H9 (cell line): ENCODE data around the gene B9D2. TPM values are rescaled to one million over a fixed set of nuclear protein-coding genes. Genes with fewer than 3 reads are reported as not detected.

Source experiments
- DNase-seq: peaks from one replicate; pipeline ENCODE4 v3.0.0-alpha.2; 2017
- H2AFZ ChIP-seq: one replicate; pipeline ENCODE4 v1.6.1; 2013; ENCODE audit warnings: mild to moderate bottlenecking, low read length, control low read depth, moderate library complexity
- H2AK5ac ChIP-seq: 2 replicates; pipeline ENCODE4 v1.6.1; 2013; ENCODE audit warnings: low read length, control low read depth, mixed read lengths; ENCODE audit not compliant: insufficient read length
- H2BK120ac ChIP-seq: one replicate; pipeline ENCODE4 v1.6.1; 2013; ENCODE audit warnings: low read depth, mild to moderate bottlenecking, low read length, control low read depth, inconsistent platforms; ENCODE audit not compliant: poor library complexity, severe bottlenecking
- H2BK12ac ChIP-seq: 2 replicates; pipeline ENCODE4 v1.6.1; 2013; ENCODE audit warnings: low read length, control low read depth, mixed read lengths, low read depth; ENCODE audit not compliant: insufficient read length
- H2BK15ac ChIP-seq: 2 replicates; pipeline ENCODE4 v1.6.1; 2013; ENCODE audit warnings: low read depth, low read length, control low read depth
- H2BK20ac ChIP-seq: one replicate; pipeline ENCODE4 v1.6.1; 2013; ENCODE audit warnings: low read depth, mild to moderate bottlenecking, low read length, control low read depth, inconsistent platforms; ENCODE audit not compliant: poor library complexity, severe bottlenecking
- H2BK5ac ChIP-seq: 2 replicates; pipeline ENCODE4 v1.6.1; 2013; ENCODE audit warnings: low read length, control low read depth, mixed read lengths; ENCODE audit not compliant: insufficient read length
- H3K14ac ChIP-seq: 2 replicates; pipeline ENCODE4 v1.6.1; 2013; ENCODE audit warnings: low read length, control low read depth; ENCODE audit not compliant: insufficient read depth
- H3K18ac ChIP-seq: 2 replicates; pipeline ENCODE4 v1.6.1; 2013; ENCODE audit warnings: low read depth, mild to moderate bottlenecking, mixed read lengths, low read length, control low read depth; ENCODE audit not compliant: insufficient read length
- H3K23ac ChIP-seq: 2 replicates; pipeline ENCODE4 v1.6.1; 2013; ENCODE audit warnings: low read length, control low read depth, mixed read lengths, low read depth; ENCODE audit not compliant: insufficient read length
- H3K23me2 ChIP-seq: 2 replicates; pipeline ENCODE4 v1.6.1; 2013; ENCODE audit warnings: low read depth, mild to moderate bottlenecking, mixed read lengths, low read length, control low read depth; ENCODE audit not compliant: insufficient read length, poor library complexity, severe bottlenecking
- H3K27ac ChIP-seq: 2 replicates; pipeline ENCODE4 v1.5.1; 2013; ENCODE audit warnings: low read length, control low read depth, mixed read lengths, low read depth; ENCODE audit not compliant: insufficient read length
- H3K27me3 ChIP-seq: 2 replicates; pipeline ENCODE4 v1.6.1; 2013; ENCODE audit warnings: low read length, control low read depth, inconsistent platforms; ENCODE audit not compliant: insufficient read depth
- H3K4ac ChIP-seq: 2 replicates; pipeline ENCODE4 v1.6.1; 2013; ENCODE audit warnings: low read depth, mild to moderate bottlenecking, control low read depth, inconsistent platforms, low read length, moderate library complexity
- H3K4me1 ChIP-seq: 2 replicates; pipeline ENCODE4 v1.6.1; 2013; ENCODE audit warnings: low read length, control low read depth, inconsistent platforms; ENCODE audit not compliant: insufficient read depth
- H3K4me2 ChIP-seq: 2 replicates; pipeline ENCODE4 v1.6.1; 2013; ENCODE audit warnings: low read length, control low read depth, mixed read lengths; ENCODE audit not compliant: insufficient read length, insufficient read depth
- H3K56ac ChIP-seq: 2 replicates; pipeline ENCODE4 v1.6.1; 2013; ENCODE audit warnings: low read depth, mild to moderate bottlenecking, mixed read lengths, low read length, control low read depth; ENCODE audit not compliant: insufficient read length
- H3K79me1 ChIP-seq: 2 replicates; pipeline ENCODE4 v1.6.1; 2013; ENCODE audit warnings: low read depth, mild to moderate bottlenecking, moderate library complexity, low read length, control low read depth, inconsistent platforms; ENCODE audit not compliant: insufficient read depth, poor library complexity, severe bottlenecking
- H3K79me2 ChIP-seq: 2 replicates; pipeline ENCODE4 v1.6.1; 2013; ENCODE audit warnings: low read length, control low read depth, inconsistent platforms; ENCODE audit not compliant: insufficient read depth
- H3K9ac ChIP-seq: 2 replicates; pipeline ENCODE4 v1.6.1; 2013; ENCODE audit warnings: low read length, control low read depth, mixed read lengths; ENCODE audit not compliant: insufficient read length; ENCODE audit errors: extremely low read depth
- H3K9me3 ChIP-seq: one replicate; pipeline ENCODE4 v1.6.1; 2013; ENCODE audit warnings: low read depth, low read length, inconsistent platforms; ENCODE audit not compliant: control insufficient read depth
- H3T11ph ChIP-seq: one replicate; pipeline ENCODE4 v1.6.1; 2013; ENCODE audit warnings: mild to moderate bottlenecking, low read length, control low read depth, inconsistent platforms
- H4K20me1 ChIP-seq: one replicate; pipeline ENCODE4 v1.6.1; 2013; ENCODE audit not compliant: control insufficient read depth, insufficient read length, insufficient read depth
- H4K5ac ChIP-seq: 2 replicates; pipeline ENCODE4 v1.6.1; 2013; ENCODE audit warnings: low read depth, mild to moderate bottlenecking, mixed read lengths, low read length, control low read depth; ENCODE audit not compliant: insufficient read length
- H4K8ac ChIP-seq: replicated peaks from 2 replicates; pipeline ENCODE4 v1.6.1; 2013; ENCODE audit warnings: low read length, control low read depth, mixed read lengths, low read depth; ENCODE audit not compliant: insufficient read length
- H4K91ac ChIP-seq: 2 replicates; pipeline ENCODE4 v1.6.1; 2013; ENCODE audit warnings: low read depth, mild to moderate bottlenecking, moderate library complexity, mixed read lengths, low read length, control low read depth; ENCODE audit not compliant: insufficient read length
- H3K27ac Mint-ChIP-seq, 3 experiments: 2 replicates in 2 of 3; 3 replicates in 1 of 3; pipeline ENCODE4 v1.8.0; 2020 to 2021; ENCODE audit warnings: mixed read lengths in 3 of 3, mild to moderate bottlenecking in 1 of 3, moderate library complexity in 1 of 3
- H3K27me3 Mint-ChIP-seq: 2 replicates; pipeline ENCODE4 v1.8.0; 2021; ENCODE audit warnings: low read depth, mild to moderate bottlenecking, moderate library complexity, mixed read lengths
- H3K36me3 Mint-ChIP-seq, 3 experiments: 2 replicates in 2 of 3; 3 replicates in 1 of 3; pipeline ENCODE4 v1.8.0; 2020 to 2021; ENCODE audit warnings: low read depth in 3 of 3, mixed read lengths in 3 of 3; ENCODE audit not compliant: insufficient read depth in 1 of 3
- H3K4me1 Mint-ChIP-seq, 2 experiments: 2 replicates each; pipeline ENCODE4 v1.8.0; 2020; ENCODE audit warnings: mixed read lengths in 2 of 2
- H3K4me3 Mint-ChIP-seq, 2 experiments: 2 replicates in 1 of 2; 3 replicates in 1 of 2; pipeline ENCODE4 v1.8.0; 2020 to 2021; ENCODE audit warnings: mild to moderate bottlenecking in 2 of 2, mixed read lengths in 2 of 2, moderate library complexity in 1 of 2
- H3K9me3 Mint-ChIP-seq, 2 experiments: 2 replicates in 1 of 2; 3 replicates in 1 of 2; pipeline ENCODE4 v1.8.0; 2020; ENCODE audit warnings: mild to moderate bottlenecking in 2 of 2, mixed read lengths in 2 of 2, moderate library complexity in 1 of 2
- WGBS: extraction: QIAGEN DNeasy Blood & Tissue Kit; methylation state at CpG from one replicate; pipeline ENCODE4 v1.1.7; 2013; ENCODE audit warnings: missing lambda C conversion rate, low lambda C conversion rate, mixed read lengths; ENCODE audit not compliant: insufficient read length; ENCODE audit errors: extremely low coverage; 5-methylcytosine and 5-hydroxymethylcytosine counted together
- total RNA-seq: library from RNA; stranded (reverse); gene quantifications from 2 replicates; pipeline ENCODE4 v1.2.1, GENCODE V29; 2021
- TF ChIP-seq, protein P1 (sequence below): fragments of 200-600 bp; sonication (generic); conservative IDR thresholded peaks from 3 replicates; pipeline ENCODE4 v1.8.0; 2021; ENCODE audit warnings: antibody characterized with exemption, mild to moderate bottlenecking

Gene B9D2
- total RNA-seq, 1 experiment from 2014 or later, result 4.8 TPM

DNA sequence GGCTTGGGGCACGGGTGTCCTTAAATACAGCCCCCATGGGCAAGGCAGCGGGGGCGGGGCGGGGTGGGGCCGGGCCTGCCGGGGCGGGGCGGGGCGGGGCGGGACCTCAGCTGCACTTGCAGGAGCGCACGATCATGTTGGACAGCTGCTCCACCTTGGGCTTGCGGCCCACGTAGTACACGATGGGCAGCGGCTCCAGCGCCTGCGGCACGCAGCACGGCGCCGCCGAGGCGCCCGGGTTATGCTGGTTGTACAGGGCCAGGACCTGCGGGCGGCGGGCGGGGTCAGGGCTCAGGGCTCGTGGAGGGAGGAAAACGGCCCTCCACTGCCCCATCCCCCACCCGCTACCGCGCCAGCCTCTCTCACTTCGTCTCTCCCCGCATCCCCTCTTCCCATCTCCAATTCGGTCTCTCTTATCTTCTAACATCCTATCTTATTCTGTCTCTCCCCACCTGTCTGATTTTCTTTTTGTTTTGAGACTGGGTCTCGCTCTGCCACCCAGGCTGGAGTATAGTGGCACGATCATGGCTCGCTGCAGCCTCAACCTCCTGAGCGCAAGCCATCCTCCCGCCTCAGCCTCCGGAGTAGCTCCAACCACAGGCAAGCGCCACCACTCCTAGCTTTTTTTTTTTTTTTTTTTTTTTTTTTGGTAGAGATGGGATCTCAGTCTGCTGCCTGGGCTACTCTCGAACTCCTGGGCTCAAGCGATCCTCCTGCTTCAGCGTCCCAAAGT is 32.8 kb downstream of the B9D2 start:
- Histone ChIP-seq H2BK12ac (no peak overlapping the region), H3K79me1 (no peaks in the 10 kb centered on the region), H3K18ac (no peak overlapping the region), H2BK5ac (no peak overlapping the region), H2BK15ac (no peak overlapping the region), H3K79me2 (no peaks in the 10 kb centered on the region), H3K23ac (no peak overlapping the region), H3K14ac (no peak overlapping the region), H3K56ac (no peak overlapping the region), H4K5ac (no peak overlapping the region), H3K9me3 (no peaks in the 10 kb centered on the region), H4K91ac (no peak overlapping the region), H2AK5ac (no peak overlapping the region), H3K4ac (no peak overlapping the region), H3T11ph (no peak overlapping the region), H4K20me1 (peaks cover 3% of the 10 kb centered on the region), H3K27ac (no peak overlapping the region), H3K4me1 (peaks cover 5% of the 10 kb centered on the region; the same call in 1 of the 2 replicates), H3K27me3 (no peaks in the 10 kb centered on the region), H3K23me2 (no peaks in the 10 kb centered on the region), H2BK120ac (no peak overlapping the region), H2AFZ (no peak overlapping the region), H2BK20ac (no peak overlapping the region), H3K9ac (no peak overlapping the region), H4K8ac (no peak overlapping the region), H3K4me2 (peak overlapping the region; percentile 20)
- TF ChIP-seq, protein P1, sequence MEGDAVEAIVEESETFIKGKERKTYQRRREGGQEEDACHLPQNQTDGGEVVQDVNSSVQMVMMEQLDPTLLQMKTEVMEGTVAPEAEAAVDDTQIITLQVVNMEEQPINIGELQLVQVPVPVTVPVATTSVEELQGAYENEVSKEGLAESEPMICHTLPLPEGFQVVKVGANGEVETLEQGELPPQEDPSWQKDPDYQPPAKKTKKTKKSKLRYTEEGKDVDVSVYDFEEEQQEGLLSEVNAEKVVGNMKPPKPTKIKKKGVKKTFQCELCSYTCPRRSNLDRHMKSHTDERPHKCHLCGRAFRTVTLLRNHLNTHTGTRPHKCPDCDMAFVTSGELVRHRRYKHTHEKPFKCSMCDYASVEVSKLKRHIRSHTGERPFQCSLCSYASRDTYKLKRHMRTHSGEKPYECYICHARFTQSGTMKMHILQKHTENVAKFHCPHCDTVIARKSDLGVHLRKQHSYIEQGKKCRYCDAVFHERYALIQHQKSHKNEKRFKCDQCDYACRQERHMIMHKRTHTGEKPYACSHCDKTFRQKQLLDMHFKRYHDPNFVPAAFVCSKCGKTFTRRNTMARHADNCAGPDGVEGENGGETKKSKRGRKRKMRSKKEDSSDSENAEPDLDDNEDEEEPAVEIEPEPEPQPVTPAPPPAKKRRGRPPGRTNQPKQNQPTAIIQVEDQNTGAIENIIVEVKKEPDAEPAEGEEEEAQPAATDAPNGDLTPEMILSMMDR, result no peak
- WGBS, result 100% methylated on average over 2 of the region's 47 CpGs
- Mint-ChIP-seq H3K36me3 (peaks cover 0 to 33% (median 0%) of the 10 kb centered on the region in 3 experiments; a peak in 2 of 7 replicates), H3K9me3 (no peaks in the 10 kb centered on the region), H3K4me1 (peaks cover 15 to 35% of the 10 kb centered on the region in 2 experiments), H3K27ac (no peak overlapping the region; a peak in 1 of 7 replicates), H3K27me3 (no peaks in the 10 kb centered on the region), H3K4me3 (peak overlapping the region in 1 of 2 experiments; percentile 66; a peak in 3 of 5 replicates)
- DNase-seq, result peak; percentile 57
